Ectodermal cell (in vitro differentiated cells): Measurements from ENCODE around the gene PRXL2B.

Source experiments
- H3K27ac ChIP-seq: 2 replicates; pipeline ENCODE4 v1.7.0; 2013; ENCODE audit warnings: mild to moderate bottlenecking, low read depth, low read length; ENCODE audit not compliant: insufficient read depth, poor library complexity, severe bottlenecking
- H3K27me3 ChIP-seq: 2 replicates; pipeline ENCODE4 v1.7.0; 2013; ENCODE audit warnings: mild to moderate bottlenecking, low read length; ENCODE audit not compliant: insufficient read depth, control insufficient read depth, poor library complexity, severe bottlenecking
- H3K36me3 ChIP-seq: one replicate; pipeline ENCODE4 v1.7.0; 2013; ENCODE audit warnings: low read length; ENCODE audit not compliant: control insufficient read depth, insufficient read depth
- H3K4me1 ChIP-seq: one replicate; pipeline ENCODE4 v1.7.0; 2013; ENCODE audit warnings: low read length; ENCODE audit not compliant: control insufficient read depth, insufficient read depth
- H3K4me3 ChIP-seq: 2 replicates; pipeline ENCODE4 v1.7.0; 2013; ENCODE audit warnings: low read depth, low read length, control low read depth; ENCODE audit not compliant: insufficient read depth
- H3K9me3 ChIP-seq: 2 replicates; pipeline ENCODE4 v1.7.0; 2013; ENCODE audit warnings: mild to moderate bottlenecking, low read length, moderate library complexity; ENCODE audit not compliant: control insufficient read depth
- WGBS, 2 experiments: methylation state at CpG; one replicate each; pipeline ENCODE4 v1.1.7; 2013; ENCODE audit warnings: missing lambda C conversion rate in 2 of 2; 5-methylcytosine and 5-hydroxymethylcytosine counted together

The PRXL2B gene

DNA sequence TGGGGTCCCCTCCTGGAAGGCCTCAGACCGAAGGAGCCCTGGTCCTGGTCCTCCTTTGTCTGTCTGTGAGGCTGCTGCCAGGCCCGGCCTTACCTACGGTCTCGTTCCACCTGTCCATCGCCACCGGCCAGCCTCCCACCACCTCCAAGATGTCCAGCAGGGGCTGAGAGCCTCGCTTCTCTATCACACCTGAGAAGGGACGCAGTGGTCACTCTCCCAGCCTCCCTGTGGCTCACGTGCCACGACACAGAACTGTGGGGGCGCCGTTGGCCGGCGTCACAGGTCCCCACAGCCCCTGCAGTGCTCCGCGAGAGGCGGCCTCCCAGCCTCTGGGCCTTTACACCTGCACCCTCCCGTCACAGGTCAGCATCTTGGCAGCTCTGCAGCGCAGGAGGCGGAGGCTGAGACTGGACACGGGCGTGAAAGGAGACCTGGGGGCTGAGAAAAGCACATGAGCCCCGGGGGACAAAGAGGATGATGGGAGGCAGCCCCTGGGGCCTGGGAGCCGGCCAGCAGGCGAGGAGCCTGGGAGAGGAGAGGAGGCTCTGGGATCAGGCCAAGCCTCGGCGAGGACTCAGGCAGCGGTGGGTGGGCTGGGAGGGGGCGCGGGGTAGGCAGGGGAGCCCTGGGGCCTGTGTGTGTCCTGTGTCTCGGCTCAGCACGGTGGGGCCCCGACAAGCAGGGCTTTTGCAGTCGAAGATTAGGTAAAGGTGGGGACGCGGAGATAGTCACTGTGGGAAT, 20.5 kb downstream of the PRXL2B start:
- no peak overlapping the region for H3K27ac ChIP-seq
- no peaks in the 10 kb centered on the region for H3K4me1 ChIP-seq
- H3K36me3 ChIP-seq = no peaks in the 10 kb centered on the region
- no peaks in the 10 kb centered on the region for H3K9me3 ChIP-seq
- no peaks in the 10 kb centered on the region for H3K27me3 ChIP-seq
- 85 to 86% methylated on average over 36 of the region's 36 CpGs for WGBS, 2 experiments
- no peak overlapping the region for H3K4me3 ChIP-seq

DNA sequence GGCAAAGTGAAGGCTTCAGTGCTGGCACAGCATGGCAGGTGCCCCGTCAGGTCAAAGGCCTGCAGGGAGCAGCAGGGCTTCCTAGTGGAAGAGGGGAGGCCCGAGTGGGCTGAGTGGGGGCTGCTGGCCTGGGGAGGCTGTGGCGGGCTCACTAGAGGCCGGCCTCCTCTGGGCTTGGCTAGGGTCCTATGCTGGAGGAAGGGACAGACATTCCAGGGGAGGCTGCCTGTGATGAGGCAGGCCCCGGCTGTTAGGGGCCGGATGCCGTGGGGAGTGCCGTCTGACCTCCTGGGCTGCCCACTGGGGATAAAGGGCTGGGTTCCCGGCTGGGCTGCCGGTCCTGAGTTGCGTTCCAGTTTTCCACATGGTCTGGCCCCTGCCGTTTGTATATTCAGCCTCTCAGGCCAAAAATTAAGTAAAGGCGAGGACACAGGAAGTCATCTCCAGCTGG, 21.1 kb downstream of the PRXL2B start:
- Histone ChIP-seq H3K36me3 (no peaks in the 10 kb centered on the region), H3K27me3 (no peaks in the 10 kb centered on the region), H3K4me1 (no peaks in the 10 kb centered on the region), H3K27ac (no peak overlapping the region), H3K4me3 (no peak overlapping the region), H3K9me3 (no peaks in the 10 kb centered on the region)
- 83% methylated on average over 13 of the region's 13 CpGs for WGBS, 2 experiments

DNA sequence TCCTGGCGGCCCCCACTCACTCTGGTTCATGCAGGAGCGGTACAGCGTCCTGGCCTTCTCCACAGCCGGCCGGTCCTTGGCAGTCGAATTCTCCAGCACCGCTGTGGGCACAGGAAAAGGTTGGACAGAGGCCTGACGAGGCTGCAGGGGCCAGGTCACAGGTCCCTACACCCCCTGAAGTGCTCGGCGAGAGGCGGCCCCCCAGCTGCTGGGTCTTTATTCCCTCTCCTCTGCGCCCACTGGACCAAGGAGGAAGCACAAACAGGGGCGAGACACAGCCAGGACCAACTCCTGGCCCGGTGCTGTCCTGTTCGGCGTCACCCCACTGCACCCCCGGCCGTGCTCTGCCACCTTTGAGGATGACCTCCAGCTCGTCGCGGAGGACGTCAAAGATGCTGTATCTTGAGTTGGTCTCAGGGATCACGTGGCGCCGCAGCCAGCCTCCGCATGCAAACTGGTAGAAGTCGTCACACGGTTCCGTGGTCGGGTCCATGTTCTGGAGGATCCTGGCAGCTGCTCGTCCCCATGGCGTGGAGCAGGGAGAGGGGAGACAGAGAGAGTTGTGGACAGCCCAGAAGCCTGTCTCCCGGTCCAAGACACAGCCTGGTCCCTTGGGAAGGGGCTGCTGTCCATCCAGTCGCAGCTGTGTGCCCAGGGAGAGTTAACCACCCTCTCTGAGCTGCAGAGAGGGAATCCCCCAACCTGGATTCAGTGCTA, 22.9 kb downstream of the PRXL2B start:
- Histone ChIP-seq H3K36me3 (no peaks in the 10 kb centered on the region), H3K27me3 (no peaks in the 10 kb centered on the region)

DNA sequence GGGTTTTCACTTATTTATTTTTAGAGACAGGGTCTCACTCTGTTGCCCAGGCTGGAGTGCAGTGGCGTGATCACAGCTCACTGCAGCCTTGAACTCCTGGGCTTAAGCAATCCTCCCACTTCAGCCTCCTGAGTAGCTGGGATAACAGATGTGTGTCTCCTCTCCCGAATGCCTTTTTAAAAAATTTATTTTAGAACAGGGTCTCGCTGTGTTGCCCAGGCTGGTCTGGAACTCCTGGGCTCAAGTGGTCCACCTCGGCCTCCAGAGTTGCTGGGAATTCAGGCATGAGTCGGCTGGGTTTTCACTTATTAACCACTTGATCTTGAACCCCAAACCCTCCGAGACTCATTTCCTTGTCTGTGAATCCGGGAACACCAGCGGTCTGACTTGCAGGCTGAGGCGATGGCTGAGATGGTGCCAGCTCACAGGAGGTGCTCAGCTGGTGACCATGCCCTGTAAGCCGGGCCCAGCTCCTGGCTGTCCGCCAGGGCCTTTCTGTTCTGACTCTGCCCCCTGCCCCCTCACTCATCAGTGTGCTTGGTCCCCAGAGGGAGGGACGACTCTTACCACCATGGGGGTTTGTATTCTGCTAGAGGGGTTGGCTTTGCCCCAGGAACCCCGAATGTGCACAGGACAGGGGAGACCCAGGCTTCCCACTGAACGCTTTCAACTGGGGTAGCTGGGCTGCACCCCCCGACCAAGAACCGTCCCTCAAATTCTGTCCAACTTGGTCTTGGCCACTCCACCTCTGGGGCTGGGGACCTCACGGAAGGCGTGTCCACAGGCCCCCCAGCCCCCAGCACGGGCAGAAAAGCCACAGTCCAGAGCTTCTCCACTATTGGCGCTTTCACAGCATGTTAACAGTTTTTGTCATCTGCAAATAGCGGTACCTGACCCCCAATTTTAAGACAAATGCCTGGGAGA, 23.7 kb downstream of the PRXL2B start:
- no peak overlapping the region for H3K4me3 ChIP-seq
- no peaks in the 10 kb centered on the region for H3K4me1 ChIP-seq
- WGBS, 2 experiments = 87 to 88% methylated on average over 21 of the region's 21 CpGs

More for the DNA sequence above, 22.9 kb downstream of the PRXL2B start:
- H3K4me3 ChIP-seq = no peak overlapping the region
- WGBS, 2 experiments = 90 to 91% methylated on average over 34 of the region's 34 CpGs
- H3K27ac ChIP-seq = no peak overlapping the region
- no peaks in the 10 kb centered on the region for H3K4me1 ChIP-seq
- no peaks in the 10 kb centered on the region for H3K9me3 ChIP-seq

DNA sequence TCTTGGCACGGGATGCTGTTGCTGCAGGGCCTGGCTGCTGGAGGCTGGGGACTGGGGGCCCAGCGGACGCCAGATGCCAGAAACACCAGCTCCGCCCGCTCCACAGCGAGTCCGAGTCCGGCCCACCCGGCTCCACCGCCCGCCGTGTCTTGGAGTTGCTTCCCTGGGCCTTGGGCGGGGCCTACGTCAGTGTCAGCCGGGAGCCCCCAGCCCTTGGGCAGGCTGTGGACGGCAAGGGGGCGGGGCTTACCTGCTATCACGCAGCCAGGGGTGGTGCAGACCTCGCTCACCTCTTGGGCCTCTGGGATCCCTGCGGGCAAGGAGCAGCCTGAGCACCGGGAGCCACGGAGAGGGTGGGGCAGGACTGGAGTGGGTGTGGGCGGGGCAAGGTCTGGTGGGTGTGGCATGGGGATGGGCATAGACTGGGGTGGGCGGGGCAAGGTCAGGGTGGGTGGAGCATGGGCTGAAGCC, 24.5 kb downstream of the PRXL2B start:
- Histone ChIP-seq H3K27me3 (no peaks in the 10 kb centered on the region), H3K4me1 (no peaks in the 10 kb centered on the region), H3K4me3 (no peak overlapping the region), H3K27ac (no peak overlapping the region), H3K9me3 (no peaks in the 10 kb centered on the region), H3K36me3 (no peaks in the 10 kb centered on the region)
- 28 to 38% methylated on average over 24 of the region's 24 CpGs for WGBS, 2 experiments

More for the DNA sequence above, 23.7 kb downstream of the PRXL2B start:
- Histone ChIP-seq H3K27ac (no peak overlapping the region), H3K27me3 (no peaks in the 10 kb centered on the region), H3K36me3 (no peaks in the 10 kb centered on the region), H3K9me3 (no peaks in the 10 kb centered on the region)

DNA sequence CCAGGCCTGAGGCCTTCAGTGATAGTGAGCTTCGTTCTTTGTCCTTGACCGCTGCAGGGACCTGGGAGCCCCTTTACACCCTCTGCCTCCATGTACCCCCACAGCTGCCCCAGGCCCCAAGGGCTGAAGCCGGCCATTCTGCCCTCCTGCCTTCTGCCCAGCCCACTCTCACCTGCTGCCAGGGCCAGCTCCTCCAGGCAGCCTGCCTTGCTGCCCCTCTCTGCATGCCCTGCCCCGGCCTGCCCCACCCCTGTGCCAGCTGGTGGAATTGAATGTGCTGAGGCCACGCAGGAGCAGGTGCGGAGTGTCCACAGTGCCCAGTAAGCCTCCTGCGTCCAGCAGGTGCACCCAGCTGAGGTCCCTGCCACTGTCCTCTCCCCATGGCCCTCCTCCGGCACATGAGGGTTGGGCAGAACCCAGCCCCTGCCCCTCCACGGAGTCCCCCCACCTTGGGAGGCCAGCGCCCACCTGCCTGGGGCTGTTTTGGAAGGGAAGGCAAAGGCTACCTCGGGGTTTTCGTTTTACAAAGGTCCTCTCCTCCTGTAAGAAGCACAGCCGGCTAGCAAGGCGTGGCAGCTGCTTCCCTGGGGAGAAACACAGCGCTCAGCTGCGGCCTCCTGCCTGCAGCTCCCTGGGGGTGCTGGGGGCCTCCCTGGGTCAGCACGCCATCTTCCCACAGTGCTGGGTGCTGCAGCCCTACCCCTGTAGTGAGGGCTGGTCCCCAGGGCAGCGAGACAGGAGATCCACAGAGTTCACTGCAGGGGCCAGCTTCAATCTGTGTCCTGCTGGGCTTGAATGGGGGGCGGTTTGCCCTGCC, 25.3 kb downstream of the PRXL2B start:
- 84 to 86% methylated on average over 19 of the region's 19 CpGs for WGBS, 2 experiments
- Histone ChIP-seq H3K4me1 (no peaks in the 10 kb centered on the region), H3K4me3 (no peak overlapping the region), H3K27me3 (no peaks in the 10 kb centered on the region), H3K36me3 (no peaks in the 10 kb centered on the region), H3K9me3 (peaks cover 4% of the 10 kb centered on the region), H3K27ac (no peak overlapping the region)

DNA sequence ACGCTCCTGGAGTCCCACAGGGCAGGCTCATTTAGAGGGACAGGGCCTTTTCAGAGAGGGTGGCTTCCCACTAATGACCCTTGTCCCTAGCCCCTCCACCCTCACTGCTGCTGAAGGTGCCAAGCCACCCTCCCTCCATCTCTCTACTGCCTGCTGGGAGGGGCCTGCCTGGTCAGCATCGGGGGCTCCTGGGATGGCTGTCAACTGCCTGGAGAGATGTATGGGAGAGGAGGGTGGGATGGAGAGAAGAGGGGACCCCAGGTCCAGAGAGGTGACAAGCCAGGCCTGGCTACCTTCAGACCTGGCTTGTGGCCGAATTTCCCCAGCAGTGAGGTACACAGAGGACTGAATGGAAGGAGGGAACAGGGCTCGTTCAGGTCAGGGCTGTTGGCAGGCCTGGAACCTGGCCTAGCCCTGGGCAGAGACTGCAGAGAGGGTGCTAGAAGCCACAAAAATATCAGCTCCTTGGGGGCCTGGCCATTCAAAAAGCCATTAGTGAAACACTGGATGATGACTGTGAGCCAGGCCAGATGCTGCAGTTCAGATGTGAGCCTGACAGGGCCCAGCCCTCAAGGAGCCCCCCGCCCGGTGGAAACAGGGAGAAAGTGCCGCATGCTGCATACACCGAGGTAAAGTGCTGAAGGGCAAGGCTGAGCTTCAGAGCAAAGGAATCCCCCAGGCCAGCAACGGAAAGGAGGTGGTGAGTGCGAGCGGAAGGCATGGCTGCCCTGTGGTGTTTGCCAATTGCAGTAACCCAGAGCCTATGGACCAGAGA, 26.2 kb downstream of the PRXL2B start:
- WGBS, 2 experiments = 79 to 82% methylated on average over 11 of the region's 11 CpGs
- Histone ChIP-seq H3K9me3 (peaks cover 4% of the 10 kb centered on the region), H3K27me3 (no peaks in the 10 kb centered on the region), H3K27ac (no peak overlapping the region), H3K4me1 (peaks cover under 1% of the 10 kb centered on the region), H3K4me3 (no peak overlapping the region), H3K36me3 (no peaks in the 10 kb centered on the region)

DNA sequence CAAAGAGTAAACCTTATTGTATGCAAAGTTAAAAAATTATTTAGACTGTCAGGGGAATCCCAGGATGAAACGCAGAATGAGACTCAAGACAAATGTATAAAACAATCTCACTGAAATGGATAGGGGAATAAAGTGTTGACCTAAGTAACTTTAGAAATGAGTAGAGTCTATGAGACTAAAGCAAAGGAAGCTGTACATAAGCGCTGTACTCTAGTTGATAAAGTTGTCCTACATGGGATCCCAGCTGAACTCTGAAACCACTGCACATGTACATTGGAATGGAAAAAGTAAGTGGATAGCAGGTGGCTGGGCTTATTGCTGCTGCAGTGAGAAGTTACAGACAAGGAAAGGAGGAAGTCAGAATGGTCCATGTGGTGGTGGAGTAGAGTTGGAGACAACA, 27.6 kb downstream of the PRXL2B start:
- Histone ChIP-seq H3K9me3 (peaks cover 4% of the 10 kb centered on the region), H3K4me3 (no peak overlapping the region), H3K27me3 (no peaks in the 10 kb centered on the region), H3K36me3 (no peaks in the 10 kb centered on the region), H3K27ac (no peak overlapping the region), H3K4me1 (peaks cover 7% of the 10 kb centered on the region)
- 89 to 91% methylated on average over 2 of the region's 2 CpGs for WGBS, 2 experiments

DNA sequence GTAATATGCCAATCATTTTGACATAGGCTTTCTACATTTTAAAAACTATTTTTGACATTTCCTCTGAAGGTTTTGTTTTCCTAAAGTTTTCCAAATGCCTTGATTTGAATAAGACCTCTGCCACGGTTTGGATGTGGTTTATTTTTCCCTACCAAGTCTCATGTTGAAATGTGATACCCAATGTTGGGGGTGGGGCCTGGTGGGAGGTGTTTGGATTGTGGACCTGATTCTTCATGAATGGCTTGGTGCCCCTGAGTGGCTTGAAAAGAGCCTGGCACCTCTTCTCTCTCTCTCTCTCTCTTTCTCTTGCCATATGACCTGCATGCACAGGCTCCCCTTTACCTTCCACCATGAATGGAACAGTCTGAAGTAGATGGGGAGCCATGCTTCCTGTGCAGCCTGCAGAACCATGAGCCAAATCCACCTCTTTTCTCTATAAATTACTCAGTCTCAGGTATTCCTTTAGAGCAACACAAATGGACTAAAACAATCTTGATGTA, 31.4 kb downstream of the PRXL2B start:
- 0 to 42% methylated on average over 1 of the region's 1 CpG for WGBS, 2 experiments

More for the DNA sequence above, 31.4 kb downstream of the PRXL2B start:
- H3K36me3 ChIP-seq = no peaks in the 10 kb centered on the region
- peaks cover 7% of the 10 kb centered on the region for H3K9me3 ChIP-seq
- no peaks in the 10 kb centered on the region for H3K27me3 ChIP-seq
- H3K4me3 ChIP-seq = no peak overlapping the region
- H3K27ac ChIP-seq = no peak overlapping the region
- H3K4me1 ChIP-seq = peaks cover 7% of the 10 kb centered on the region
